GM21737 (cell line): ENCODE measurements around the gene RACK1.

Source experiments
- ATAC-seq: cut with Tn5 transposase; IDR thresholded peaks from one replicate; pipeline ENCODE4 v1.9.1; 2021; ENCODE audit warnings: mild to moderate bottlenecking, moderate library complexity; ENCODE audit not compliant: unreplicated experiment

RACK1 gene

DNA sequence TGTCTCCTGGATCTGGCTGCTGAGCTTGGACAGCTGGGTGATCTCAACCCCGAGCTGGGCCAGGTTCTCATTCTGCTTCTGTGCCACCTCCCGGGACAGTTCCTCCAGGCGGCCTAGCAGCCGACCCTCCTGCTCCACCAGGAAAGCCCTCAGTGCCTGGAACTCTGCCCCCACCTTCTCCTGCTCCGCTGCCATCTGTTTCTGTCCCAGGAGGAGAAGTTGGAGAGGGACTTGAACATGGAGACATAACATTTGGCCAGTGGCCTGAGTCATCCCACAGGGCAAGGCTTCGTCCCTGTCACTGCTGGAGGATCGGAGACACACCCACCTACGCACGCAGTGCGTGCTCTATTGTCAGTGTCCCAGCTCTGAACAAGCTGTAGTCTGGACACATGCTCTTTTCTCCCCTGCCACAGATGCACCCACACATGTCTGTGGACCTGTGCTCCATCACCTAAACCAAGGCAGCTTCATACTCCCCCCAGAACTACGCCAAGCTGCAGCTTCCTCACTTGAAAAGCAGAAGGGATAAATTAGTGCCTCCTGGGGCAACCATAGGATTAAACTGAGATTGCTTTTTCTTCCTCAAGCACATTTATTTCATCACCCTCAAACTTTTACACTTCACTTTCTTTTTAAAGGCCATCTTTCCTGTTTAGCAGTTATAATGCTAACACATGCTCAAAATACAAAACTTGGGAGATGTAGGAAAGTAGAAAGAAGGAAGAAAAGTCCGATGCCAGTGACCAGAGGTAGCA is 43.6 kb downstream of the RACK1 start:
- ATAC-seq, result no peak

DNA sequence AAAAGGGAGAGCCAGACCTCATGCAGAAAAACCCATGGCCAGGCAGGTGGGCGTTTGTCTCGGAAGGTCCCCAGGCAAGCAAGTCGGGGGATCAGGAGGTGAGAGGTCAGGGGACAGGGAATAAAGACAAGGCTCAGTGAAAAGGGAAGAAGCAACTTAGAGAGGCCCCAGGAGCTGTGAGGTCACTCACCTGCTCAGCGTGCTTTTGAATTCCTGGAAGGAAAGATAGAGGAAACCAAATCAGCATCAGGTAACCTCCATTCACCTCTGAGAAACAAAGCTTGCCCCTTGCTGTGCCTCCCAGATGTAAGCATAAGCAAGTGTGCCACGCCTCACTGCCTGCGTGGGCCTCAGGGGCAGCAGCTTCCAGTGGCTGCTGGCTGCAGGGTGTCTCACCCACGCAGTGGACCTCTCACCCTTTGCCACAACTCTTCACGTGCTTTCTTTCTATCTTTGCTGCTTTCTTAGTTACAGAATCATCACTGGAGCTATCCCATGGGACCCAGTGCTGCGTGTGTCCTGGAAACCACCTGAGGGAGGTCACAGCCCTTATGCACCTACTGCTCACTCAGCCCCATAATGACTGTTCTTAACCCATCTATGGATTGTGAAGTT is 44.7 kb downstream of the RACK1 start:
- peak; percentile 50 for ATAC-seq

DNA sequence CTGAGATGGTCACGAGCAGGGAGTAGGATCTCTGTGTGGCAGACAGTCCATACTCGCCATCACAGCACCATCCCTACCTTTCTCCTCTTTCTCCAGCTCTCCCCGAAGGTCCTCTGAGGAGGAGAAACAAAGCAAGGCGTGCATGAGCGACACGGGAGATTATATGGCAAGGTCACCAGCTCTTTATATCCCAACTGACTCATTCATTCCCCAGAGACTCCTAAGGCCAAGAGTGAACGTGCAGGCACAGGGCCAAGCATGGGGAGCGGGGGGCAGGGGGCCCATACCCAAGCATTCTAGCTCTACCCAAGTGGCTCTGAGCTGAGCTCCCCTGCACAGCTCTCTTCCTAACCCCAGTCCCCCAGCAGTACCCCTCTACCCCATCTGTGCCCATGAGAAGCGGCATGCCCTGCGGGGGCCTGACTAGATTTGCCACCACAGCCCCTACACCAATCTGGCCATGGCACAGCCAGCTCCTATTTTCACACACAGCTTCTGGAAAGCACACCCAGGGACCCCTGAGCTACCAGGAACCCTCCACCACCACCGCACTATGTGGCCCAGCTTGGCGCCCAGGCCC is 45.5 kb downstream of the RACK1 start:
- ATAC-seq, result no peak

DNA sequence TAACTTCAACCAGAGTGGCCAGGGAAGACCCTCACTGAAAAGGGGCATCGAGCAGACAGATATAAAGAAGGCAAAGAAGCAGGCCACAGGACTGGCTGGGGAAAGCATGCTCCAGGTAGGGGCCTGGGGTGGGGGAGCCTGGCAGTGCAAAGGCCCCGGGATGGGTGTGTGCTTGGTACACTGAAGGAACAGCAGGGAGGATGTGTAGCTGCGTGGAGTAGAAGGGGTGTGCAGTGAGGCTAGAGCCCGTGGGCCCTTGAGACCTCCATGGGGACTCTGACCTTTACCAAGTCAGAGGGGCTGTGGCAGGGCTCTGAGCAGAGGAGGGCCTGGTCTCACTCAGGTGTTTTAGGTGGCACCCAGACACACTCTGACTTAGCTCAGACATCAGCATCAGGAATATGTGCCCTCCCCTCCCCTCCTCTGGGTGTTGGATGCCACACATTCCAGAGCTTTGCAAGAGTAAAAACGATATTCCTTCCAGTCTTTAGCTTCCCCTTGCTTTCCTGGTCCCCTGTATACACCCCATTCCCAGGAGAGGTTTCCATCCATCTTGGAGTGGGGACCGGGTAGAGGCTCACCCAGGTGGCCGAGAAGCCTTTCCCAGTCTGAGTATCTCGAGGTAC is 46.3 kb downstream of the RACK1 start:
- ATAC-seq, result no peak

DNA sequence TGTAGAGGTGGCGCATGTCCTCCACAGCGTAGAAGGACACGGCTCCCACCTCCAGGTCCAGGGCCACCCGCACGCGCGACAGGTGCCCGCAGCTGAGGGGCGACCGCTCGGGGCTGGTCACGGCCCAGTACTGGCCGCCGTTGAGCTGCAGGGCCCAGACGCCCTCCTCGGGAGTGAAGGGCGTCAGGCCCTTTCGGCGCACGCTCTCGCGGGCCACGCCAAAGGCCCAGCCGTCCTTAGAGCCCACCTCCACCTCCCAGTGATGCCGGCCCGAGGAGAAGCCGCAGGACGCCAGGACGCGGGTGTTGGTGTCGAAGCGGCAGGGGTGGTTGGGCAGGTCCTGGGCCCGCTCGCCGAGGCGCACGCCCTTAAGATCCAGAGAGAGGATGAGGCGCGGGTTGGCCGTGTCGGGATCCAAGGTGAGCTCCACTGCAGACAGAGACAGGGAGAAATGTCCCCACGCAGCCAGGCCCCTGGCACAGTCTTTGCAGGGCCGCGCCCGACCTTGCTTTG is 48.4 kb downstream of the RACK1 start:
- ATAC-seq, result no peak

DNA sequence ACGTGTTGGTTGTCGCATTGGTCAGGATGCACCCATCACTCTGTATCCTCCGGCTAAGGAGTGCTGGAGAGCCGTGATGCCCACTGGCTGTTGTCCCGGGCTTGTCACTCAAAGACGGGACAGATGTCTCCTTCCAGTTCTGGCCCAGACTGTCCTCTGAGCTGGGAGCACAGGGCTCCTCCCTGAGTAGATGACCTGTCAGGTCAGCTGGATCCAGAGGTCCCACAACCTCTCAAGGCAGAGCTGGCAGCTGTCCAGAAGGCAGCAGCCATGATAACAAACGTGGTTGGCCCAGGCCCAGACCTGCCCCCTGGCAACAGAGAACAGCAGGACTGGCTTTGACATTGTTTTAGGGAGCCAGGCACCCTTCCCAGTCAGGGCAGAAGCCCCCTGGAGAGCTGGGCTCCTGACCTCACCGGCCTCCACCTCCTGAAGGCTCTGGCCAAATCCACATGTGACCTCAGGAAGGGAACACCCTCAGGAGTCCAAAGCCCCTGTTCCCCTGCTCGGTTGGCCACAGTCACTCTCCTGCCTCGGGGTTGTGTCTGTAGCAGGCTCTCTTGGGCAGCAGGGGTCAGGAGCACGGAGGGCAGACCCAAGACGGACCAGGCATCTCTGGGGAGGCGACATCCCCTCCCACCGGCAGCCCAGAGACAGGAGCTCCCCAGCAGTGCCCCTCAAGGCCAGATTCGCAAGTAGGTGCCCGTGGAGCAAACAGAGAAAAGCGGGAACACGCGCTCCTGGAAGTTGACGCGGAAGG is 49.0 kb downstream of the RACK1 start:
- no peak for ATAC-seq

DNA sequence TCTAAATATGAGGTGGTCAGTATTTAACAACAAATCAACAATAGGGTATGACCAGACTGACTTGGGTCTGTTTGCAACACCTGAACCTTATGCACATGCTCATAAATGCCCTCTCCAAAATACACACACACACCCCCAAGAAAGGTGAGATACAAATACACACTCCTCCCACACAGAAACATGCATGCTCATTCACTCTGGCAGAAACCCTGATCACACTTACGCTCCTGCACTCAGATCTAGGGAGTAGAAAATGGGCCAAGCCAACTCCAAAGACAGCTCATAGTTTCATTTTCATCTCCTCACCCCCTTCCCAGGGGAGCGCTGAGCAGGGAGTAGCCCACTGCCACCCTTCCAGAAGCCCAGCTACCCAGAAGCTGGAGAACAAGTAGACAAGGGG is 50.0 kb downstream of the RACK1 start:
- no peak for ATAC-seq

DNA sequence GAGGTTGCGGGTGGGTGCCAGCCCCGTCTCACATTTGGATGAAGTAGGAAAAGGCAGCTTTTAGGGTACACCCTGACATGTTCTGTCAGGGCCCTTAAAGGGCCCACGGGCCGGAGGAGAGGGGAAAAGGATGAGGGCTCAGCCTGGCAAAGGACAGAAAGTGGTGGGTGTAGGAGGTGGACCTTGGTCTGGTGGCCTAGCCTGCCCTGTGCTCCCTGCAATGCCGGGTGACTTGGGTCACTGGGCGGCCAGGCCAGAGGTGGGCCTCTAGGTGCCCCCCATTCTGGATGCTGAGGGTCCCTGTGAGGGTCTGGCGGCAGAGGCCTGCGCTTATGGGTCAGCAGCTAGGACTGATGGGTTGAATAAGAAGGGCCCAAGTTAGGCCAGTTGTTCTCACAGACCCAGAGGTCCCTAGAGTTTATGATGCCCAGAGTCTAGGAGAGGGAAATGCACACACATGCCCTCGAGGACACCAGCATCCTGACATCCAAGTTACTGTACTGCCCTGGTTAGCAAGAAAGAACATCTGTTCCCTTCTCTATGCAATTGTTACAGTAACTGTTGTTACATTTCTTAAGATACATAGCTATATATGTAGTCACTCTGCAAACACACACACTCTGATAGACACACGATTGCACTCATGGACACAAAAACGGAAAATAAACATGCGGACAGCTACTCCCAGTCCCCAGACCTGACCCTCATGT is 51.2 kb downstream of the RACK1 start:
- ATAC-seq, result no peak

DNA sequence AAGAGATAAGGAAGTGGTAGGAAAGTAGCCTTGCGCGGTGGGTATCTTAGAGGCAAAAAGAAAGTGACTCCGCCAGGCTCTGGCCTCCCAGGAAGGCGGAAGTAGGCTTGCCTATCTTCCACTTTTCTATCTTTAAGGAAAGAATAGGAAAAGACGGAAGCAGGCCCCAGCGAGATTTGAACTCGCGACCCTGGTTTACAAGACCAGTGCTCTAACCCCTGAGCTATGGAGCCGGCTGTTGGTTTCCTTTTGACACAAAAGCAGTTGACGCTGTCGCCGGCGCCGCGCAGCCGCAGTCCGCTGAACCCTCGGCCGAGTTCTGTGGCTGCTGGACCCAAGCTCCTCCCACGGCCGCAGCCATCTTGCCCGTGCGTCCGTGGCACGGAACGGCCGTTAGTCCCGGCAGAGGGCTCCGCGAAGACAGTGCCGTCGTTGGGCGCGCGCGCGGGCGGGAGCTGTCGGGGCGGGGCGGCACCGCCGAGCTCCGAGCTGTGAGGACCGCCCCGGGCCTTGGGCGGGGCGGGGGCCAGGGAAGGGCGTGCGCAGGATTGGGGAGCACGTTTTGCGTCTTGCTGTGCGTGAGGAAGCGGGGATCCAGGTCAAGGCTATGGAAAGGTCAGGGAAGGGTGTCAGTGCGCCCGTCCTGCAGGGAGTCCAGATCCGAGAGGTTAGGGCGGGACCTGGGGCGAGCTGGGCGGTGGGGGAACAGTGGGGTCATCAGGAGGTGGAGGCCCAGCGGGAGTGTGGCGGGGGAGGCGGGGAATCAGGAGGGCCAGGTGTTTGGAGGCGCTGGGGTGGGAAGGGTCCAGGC is 52.0 kb downstream of the RACK1 start:
- peak; percentile 52 for ATAC-seq

DNA sequence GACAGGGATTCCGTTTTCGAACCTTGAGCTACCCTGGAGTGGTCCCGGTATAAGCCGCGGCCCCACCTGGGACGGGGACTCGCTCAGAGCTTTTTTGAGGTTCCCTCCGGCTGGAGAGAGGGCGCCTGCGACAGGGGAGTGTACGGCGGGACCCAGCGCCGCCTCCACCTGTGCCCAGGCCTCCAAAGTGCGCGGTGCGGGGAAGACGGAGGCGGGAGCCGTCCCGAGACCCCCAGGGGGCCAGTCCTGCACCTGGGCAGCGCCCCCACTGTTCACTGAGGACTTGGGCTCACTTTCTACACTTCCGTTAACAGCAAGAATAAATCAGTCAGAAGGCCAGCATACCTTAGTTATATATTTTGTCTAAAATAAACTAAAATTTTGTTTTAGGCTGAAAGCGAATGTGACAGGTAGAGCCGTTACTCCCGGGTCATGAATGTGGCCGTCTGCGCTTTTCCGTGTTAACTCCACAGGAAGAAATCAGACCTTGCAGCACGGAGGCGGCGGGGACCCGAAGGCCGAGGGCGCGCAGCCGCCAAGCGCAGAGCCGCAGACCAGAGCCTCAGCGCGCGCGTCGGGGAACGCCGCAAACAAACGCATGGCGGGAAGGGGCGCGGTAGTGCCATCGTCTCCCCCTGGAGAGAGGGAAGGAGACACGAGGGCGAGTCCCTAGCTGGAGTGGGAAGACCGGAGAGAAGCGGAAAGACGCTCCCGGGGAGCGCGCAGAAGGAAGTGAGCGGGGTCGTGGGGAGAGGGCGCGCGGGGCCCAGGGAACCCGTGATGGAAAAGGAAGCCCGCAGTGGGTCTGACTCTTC is 52.8 kb downstream of the RACK1 start:
- peak; percentile 10 for ATAC-seq

DNA sequence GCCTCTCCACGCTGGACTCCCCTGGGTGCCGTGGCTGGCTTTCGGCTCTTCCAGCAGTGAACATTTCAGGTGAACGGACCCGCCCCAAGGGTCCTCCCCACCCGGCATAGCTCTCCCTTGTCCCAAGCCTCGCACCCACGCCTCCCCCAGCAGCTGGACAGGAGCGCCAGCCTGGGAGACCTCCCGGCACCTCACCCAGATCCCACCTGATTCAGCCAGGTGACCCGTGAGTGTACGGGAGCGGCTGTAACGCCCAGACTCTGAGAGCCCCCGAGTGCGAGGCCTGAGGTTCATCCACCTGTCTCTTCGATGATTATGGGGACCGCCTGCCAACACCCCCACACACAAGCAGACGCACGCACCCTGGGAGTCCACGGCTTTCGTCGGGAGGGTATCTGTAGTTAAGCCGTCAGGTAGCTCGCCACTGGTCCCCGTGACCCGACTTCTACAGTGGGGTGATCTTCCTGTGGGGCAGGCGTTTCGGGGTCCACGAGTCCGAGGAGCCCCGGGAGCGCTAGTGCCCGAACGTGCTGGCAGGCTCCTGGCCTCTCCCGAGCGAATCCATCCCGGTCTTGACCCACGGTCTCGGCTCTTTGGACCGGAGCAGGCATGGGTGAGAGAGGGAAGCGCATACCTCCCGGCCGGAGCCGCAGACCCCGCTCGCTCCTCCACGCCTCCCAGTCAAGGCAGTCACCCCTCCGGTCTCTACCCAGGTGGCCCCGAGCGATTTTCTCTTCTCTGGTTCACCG is 53.6 kb downstream of the RACK1 start:
- no peak for ATAC-seq

DNA sequence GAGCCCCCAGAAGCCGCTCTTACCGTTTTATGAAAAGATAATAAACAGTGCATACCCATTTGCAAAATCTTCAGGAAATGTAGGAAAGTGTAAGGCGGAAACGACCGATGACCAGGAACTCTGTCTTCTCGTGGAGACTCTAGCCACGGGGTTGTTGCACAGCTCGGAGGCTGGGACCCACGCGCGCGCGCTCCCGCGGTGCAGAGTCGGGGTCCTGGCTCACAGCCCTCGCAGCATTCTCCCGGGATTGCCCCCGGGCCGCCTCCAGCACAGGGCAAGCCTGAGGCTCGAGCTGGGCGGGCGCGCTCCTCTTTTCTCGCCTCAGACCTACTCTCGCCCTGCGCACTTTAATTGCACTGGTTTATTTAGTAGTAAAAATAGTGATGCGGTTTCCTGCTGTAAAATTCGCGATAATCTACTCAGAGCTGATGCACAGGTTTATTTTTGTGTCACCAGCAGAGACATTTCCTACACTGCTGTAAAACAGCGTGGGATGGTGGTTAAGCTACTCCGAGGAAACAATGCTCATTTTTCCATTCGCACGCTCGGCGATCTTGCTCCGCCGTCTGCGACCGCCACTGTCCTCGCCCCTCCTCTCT is 54.2 kb downstream of the RACK1 start:
- no peak for ATAC-seq

DNA sequence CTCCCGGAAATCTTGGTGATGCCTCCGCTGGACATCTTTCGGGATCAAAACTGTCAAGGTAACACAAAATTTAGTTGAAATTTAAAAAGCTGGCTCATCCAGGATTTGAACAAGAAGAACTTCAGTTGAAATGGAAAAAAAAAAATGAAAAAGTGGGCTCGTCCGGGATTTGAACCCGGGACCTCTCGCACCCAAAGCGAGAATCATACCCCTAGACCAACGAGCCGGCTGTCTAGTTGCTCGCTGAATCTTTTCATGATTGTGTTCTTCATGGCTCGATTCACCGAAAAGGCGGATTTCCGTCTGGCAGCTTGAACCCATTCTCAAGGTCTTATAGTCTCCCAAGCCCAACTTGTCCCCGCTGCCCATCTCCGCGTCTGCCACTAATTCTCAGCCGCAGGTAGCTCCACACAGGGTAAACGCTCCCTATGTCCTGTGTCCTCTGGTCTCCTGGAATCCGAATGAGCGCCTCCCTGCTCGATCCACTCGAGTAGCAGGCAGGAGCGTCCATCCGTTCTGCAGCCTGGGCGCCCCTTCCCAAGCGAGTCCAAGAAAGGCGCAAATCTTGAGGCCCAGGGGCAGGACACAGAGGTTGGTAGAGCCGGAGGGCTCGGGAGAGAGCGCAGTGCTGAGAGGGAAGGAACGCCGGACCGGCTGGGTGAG is 54.9 kb downstream of the RACK1 start:
- ATAC-seq, result no peak

DNA sequence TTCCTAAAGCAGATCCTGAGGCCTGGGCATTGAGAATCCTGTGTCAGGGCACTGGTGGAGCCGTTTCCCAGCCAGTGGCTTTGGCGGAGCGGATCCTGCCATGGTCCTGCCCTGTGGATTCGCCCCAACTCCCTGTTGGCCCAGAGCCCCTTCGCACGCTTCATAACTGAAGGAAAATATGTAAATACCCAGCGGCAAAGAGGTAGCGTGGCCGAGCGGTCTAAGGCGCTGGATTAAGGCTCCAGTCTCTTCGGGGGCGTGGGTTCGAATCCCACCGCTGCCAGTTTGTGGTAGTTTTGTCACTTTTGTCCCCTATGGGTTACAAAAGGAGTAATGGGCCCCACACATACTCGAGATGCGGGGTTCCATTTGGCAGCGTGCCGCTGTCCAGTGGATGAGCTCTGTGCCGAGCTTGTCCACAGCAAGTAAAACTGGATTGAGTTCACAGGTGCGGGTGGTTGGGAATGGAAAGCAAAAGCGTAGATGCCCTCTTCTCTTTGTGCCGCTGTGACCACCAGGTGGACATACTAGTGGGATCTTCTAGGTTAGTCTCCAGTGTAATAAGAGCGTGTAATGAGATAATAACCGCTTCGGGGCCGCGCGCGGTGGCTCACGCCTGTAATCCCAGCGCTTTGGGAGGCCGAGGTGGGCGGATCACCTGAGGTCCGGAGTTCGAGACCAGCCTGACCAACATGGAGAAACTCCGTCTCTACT is 56.0 kb downstream of the RACK1 start:
- no peak for ATAC-seq

DNA sequence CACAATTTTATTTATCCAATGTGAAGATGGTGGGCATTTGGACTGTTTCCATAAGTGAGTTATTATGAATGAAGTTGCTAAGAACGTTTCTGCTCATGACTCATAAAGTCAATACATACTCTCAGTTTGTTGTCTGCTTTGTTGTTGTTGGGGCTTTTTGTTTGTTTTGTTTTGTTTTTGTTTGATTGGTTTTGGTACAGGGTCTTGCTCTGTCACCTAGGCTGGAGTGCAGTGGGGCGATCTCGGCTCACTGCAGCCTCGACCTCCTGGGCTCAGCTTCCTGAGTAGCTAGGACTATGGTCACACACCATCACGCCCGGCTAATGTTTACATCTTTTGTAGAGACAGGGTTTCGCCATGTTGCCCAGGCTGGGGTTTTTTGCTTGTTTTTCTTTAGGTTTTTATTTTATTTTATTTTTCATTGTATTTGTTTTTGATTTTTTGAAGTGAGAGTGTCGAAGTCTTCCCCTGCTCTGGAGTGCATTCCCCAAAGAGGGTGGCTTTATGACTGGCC is 56.7 kb downstream of the RACK1 start:
- no peak for ATAC-seq
